HepG2 (cell line): Measurements from ENCODE around the gene BMF. TPM values are rescaled to one million over a fixed set of nuclear protein-coding genes. Genes with fewer than 3 reads are reported as not detected.
A peak's percentile ranks its signal among the peaks of the same experiment; 100 is the strongest.

Source experiments
- ATAC-seq: fragments of 200-7000 bp; cut with Tn5 transposase; 3 replicates; pipeline ENCODE4 v1.9.1; 2020; ENCODE audit warnings: mild to moderate bottlenecking, moderate library complexity
- BruUV-seq: library from RNA; stranded (reverse); fragments of 400-500 nt; replicated peaks from 2 replicates; lab custom pipeline; 2021; lab: Mats Ljungman, UMichigan
- CTCF ChIA-PET: fragments of 300-600 bp; formaldehyde crosslinking; extraction: SDS; loops from one replicate; lab custom pipeline; 2021; ENCODE audit warnings: low total read pairs, inconsistent platforms, low intra/inter-chr PET ratio; lab: Yijun Ruan, JAX
- POLR2A ChIA-PET: fragments of 350-600 bp; sonication (Branson Sonifier 250); formaldehyde crosslinking; loops from one replicate; lab custom pipeline; 2020; ENCODE audit warnings: antibody characterized with exemption, inconsistent platforms; lab: Yijun Ruan, JAX
- DNase-seq: peaks from one replicate; pipeline ENCODE4 v3.0.0-alpha.2; 2015; ENCODE audit warnings: low spot score
- FAIRE-seq: peaks from 3 replicates; lab custom pipeline; 2011; peaks lifted over from hg19 to GRCh38; lab: Jason Lieb, UNC
- H2AFZ ChIP-seq: one replicate; pipeline ENCODE4 v1.6.1; 2011; ENCODE audit warnings: low read length, inconsistent platforms
- H3K27ac ChIP-seq: fragments of 300-600 bp; 3 replicates; pipeline ENCODE4 v1.8.0; 2011; ENCODE audit warnings: mixed run types, mild to moderate bottlenecking, mixed read lengths, low read length, inconsistent platforms; ENCODE audit not compliant: insufficient read depth; ENCODE audit errors: extremely low read length
- H3K27me3 ChIP-seq, 2 experiments: fragments of 200-600 bp in 1 of 2; 2 replicates in 1 of 2; 3 replicates in 1 of 2; pipeline versions ENCODE4 v1.6.0 to v1.8.0; 2011; ENCODE audit warnings: low read length in 2 of 2, mild to moderate bottlenecking in 2 of 2, moderate library complexity in 2 of 2, inconsistent platforms in 1 of 2; ENCODE audit not compliant: insufficient read depth in 2 of 2, control insufficient read depth in 1 of 2
- H3K36me3 ChIP-seq, 2 experiments: fragments of 200-600 bp in 1 of 2; replicated peaks in 1 of 2; 2 replicates in 1 of 2; 3 replicates in 1 of 2; pipeline versions ENCODE4 v1.5.1 to v1.8.0; 2011; ENCODE audit warnings: low read length in 2 of 2, inconsistent platforms in 1 of 2; ENCODE audit not compliant: insufficient read depth in 2 of 2, control insufficient read depth in 1 of 2
- H3K4me1 ChIP-seq: 2 replicates; pipeline ENCODE4 v1.5.1; 2012; ENCODE audit warnings: low read length, inconsistent platforms; ENCODE audit not compliant: insufficient read depth
- H3K4me2 ChIP-seq: 2 replicates; pipeline ENCODE4 v1.6.0; 2011; ENCODE audit warnings: low read depth, low read length, inconsistent platforms
- H3K4me3 ChIP-seq, 3 experiments: fragments of 200-600 bp in 1 of 3; sonication (generic), shearing (Covaris generic) in 1 of 3; replicated peaks in 1 of 3; 2 replicates each; pipeline ENCODE4 v1.5.1; 2011 to 2016; ENCODE audit warnings: low read length in 3 of 3, inconsistent platforms in 2 of 3, low read depth in 2 of 3, mild to moderate bottlenecking in 2 of 3, control low read depth in 1 of 3, mixed read lengths in 1 of 3; ENCODE audit not compliant: insufficient read depth in 1 of 3
- H3K79me2 ChIP-seq: one replicate; pipeline ENCODE4 v1.6.1; 2011; ENCODE audit warnings: low read length, inconsistent platforms; ENCODE audit not compliant: insufficient read depth
- H3K9ac ChIP-seq: 2 replicates; pipeline ENCODE4 v1.6.0; 2011; ENCODE audit warnings: mild to moderate bottlenecking, low read depth, low read length, inconsistent platforms; ENCODE audit not compliant: insufficient read depth
- H3K9me3 ChIP-seq: 2 replicates; pipeline ENCODE4 v1.5.1; 2012; ENCODE audit warnings: mild to moderate bottlenecking, low read length
- H4K20me1 ChIP-seq: 2 replicates; pipeline ENCODE4 v1.6.0; 2011; ENCODE audit warnings: inconsistent platforms, mild to moderate bottlenecking, low read length, moderate library complexity; ENCODE audit not compliant: insufficient read depth
- BRCA1 ChIP-seq: sonication (generic); formaldehyde crosslinking; IDR thresholded peaks from 2 replicates; pipeline ENCODE4 v1.4.0; 2020; ENCODE audit warnings: missing genetic modification reagents
- CBX2 ChIP-seq, 2 experiments: fragments of 200-600 bp in 1 of 2; sonication (generic); formaldehyde crosslinking in 1 of 2; IDR thresholded peaks; 2 replicates each; pipeline versions ENCODE4 v1.7.0 to v1.8.1; 2018 to 2022; ENCODE audit warnings: low read depth in 2 of 2, low read length in 1 of 2, mild to moderate bottlenecking in 1 of 2, missing genetic modification reagents in 1 of 2
- CC2D1A ChIP-seq: sonication (generic); formaldehyde crosslinking; IDR thresholded peaks from 2 replicates; pipeline ENCODE4 v1.8.1; 2023; ENCODE audit warnings: mild to moderate bottlenecking, missing genetic modification reagents
- CEBPG ChIP-seq: IDR thresholded peaks from 2 replicates; pipeline ENCODE4 v1.6.1; 2016
- HNRNPLL ChIP-seq: fragments of 200-400 bp; formaldehyde crosslinking; IDR thresholded peaks from 2 replicates; pipeline ENCODE4 v1.6.1; 2017; ENCODE audit warnings: mild to moderate bottlenecking, low read depth, low read length; ENCODE audit not compliant: poor library complexity, severe bottlenecking
- ZNF17 ChIP-seq: sonication (generic); formaldehyde crosslinking; IDR thresholded peaks from 2 replicates; pipeline ENCODE4 v1.5.0; 2020; ENCODE audit warnings: mild to moderate bottlenecking, missing genetic modification reagents
- WGBS: methylation state at CpG from one replicate; pipeline ENCODE4 v1.1.6; 2017; ENCODE audit warnings: low lambda C conversion rate; 5-methylcytosine and 5-hydroxymethylcytosine counted together
- in situ Hi-C: cut with HindIII; loops from 2 replicates; pipeline ENCODE4 v1.10.0; 2017; ENCODE audit warnings: low pct_unique_long_range_greater_than_20kb; ENCODE audit not compliant: extremely low pct_ligation_motif_present
- intact Hi-C: fragments of 100-400 bp; cut with micrococcal nuclease; formaldehyde crosslinking; loops from one replicate; pipeline ENCODE4 v1.10.0; 2022; ENCODE audit not compliant: unreplicated experiment
- polyA plus RNA-seq, 8 experiments: library from polyadenylated mRNA; depleted of rRNA in 3 of 8; stranded (reverse) in 7 of 8; unstranded in 1 of 8; fragments of >200 nt; fragmentation: Illumina TruSeq in 4 of 8; extraction: Trizol in 4 of 8; gene quantifications; 2 replicates each; pipeline versions ENCODE4 v1.2.1 to v1.2.3, GENCODE V29; 2011 to 2016; ENCODE audit warnings: low read depth in 4 of 8, missing spikeins in 1 of 8, mixed read lengths in 1 of 8; ENCODE audit not compliant: insufficient read depth in 1 of 8
- total RNA-seq, 5 experiments: library from RNA; depleted of rRNA; stranded (reverse); fragments of >200 nt; fragmentation: Illumina TruSeq; extraction: Trizol; gene quantifications; 2 replicates each; pipeline ENCODE4 v1.2.3, GENCODE V29; 2016; ENCODE audit warnings: low read depth in 1 of 5

Gene BMF
- total and polyA plus RNA-seq, 2 of the 13 experiments (the other 11 are each of a cell fraction or from before 2014, with no cell fraction given) = 8.7 to 15.9 TPM

DNA sequence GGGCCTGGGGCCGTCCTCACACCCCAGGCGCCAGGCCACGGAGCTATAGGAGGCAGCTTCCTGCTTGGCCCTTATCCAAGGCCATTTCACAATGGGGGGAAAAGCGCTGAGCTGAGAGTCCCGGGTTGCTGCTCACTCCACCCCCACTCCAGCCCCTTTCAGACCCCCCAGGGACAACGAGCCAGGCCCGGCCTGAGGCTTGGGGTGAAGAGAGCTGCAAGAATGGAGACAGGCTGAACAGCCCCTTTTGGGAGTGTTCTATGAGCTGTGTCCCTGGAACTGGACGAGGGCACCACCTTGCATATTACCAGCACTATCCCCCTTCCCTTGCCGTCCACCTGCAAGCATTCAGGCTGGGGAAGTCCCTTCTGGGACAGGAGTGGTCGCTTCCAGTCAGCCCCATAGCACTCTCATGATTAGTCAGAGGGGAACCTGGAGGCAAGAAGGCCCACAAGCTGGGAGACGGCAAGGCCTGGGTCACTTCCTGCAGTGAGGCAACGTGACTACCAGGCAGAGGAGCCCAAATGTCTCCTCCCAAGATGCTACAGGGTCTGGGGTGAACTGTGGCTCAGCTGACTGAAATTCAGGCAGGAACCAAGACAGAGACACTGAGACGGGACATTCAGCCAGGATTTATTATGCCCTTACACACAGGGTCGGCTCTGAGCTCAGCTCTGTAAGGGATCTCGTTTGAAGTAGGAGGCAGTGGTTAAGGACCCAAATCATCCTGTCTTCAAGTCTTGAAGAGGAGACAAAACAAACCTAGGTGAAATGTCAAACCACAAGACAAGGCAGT, 61.1 kb downstream of the BMF start (continued):
- TF ChIP-seq ZNF17 = no peak
- peak; percentile 34; the same call in 1 of the 2 replicates for TF ChIP-seq CEBPG (CRISPR knock-in tag)

DNA sequence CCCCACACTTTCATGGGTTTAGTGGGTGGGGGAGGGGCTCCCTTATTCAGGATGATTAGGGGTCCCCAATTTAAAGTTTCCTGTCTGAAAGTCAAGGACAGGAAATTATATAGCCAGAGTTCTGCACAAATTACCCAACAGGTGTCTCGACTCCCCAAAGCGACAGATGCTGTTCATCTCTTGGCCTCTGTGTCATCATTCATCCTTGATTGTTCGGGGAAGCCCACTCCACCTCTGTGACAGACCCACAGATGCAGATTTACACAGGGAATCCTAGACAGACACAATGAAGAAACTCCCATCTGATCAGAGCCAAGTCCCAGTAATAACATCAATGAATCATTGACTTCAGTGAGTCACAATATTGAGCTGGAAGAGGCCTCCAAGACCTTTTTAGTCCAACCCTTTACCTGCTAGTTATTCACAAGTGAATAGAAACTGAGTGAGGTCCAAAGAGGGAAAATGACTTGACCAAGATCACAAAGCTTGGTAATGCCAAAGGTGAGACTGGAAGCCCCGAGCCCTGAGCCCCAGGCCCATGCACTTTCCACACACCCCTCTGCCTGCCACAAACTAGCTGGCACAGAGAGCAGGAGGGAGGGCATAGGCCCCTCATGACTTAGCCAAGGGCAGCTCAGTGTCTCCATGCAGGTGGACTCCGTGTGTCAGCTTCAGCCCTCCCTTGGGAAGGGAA, 61.8 kb downstream of the BMF start:
- WGBS = 100% methylated on average over 2 of the region's 5 CpGs
- intact Hi-C loops = loop anchor here (5.0 kb wide), 1 partner anchor 115 kb away; the partner anchor contains the start of gene BUB1B
- no peak overlapping the region for H3K27ac ChIP-seq
- no peak overlapping the region for H2AFZ ChIP-seq
- no peaks in the 10 kb centered on the region for H3K27me3 ChIP-seq
- no peak for FAIRE-seq
- H3K4me2 ChIP-seq = peak overlapping the region; percentile 13; the same call in 1 of the 2 replicates
- no peak for DNase-seq
- ATAC-seq = no peak
- no peaks in the 10 kb centered on the region for H3K9me3 ChIP-seq
- H3K4me3 ChIP-seq = no peak overlapping the region
- TF ChIP-seq BRCA1 = no peak
- TF ChIP-seq CBX2 (IDR thresholded peaks at IDR 0.05; ENCODE audit: low read depth, low read length) = no peak
- no peak for TF ChIP-seq CBX2 (CRISPR knock-in tag; IDR thresholded peaks at IDR 0.05; ENCODE audit: low read depth)
- TF ChIP-seq HNRNPLL = no peak
- TF ChIP-seq CC2D1A (CRISPR knock-in tag) = no peak
- no TSS peak for BruUV-seq
- H4K20me1 ChIP-seq = no peaks in the 10 kb centered on the region
- in situ Hi-C loops = loop anchor here (5.0 to 10.0 kb wide), 3 partner anchors 65 to 225 kb away; partner anchors contain the start of gene BUB1B
- no peaks in the 10 kb centered on the region for H3K36me3 ChIP-seq
- ChIA-PET POLR2A (interaction anchor here (0.6 to 3.3 kb wide), 15 partner anchors 8 to 66 kb away, joined by 3 to 35 read pairs (median 5); partner anchors contain the start of gene BMF), CTCF (interaction anchor here (2.3 kb wide), 1 partner anchor 228 kb away, joined by 19 read pairs; no protein-coding TSS in a partner anchor)
- peaks cover 46% of the 10 kb centered on the region for H3K4me1 ChIP-seq
- no peaks in the 10 kb centered on the region for H3K79me2 ChIP-seq
- H3K9ac ChIP-seq = no peak overlapping the region
